ENCODE data around the gene IYD. TPM values are rescaled to one million over a fixed set of nuclear protein-coding genes. Genes with fewer than 3 reads are reported as not detected.

IYD gene
- total RNA-seq = not detected in 2 replicates

GRCh38 chr6:150368762-150369161 lies at the start of gene IYD:
Gene IYD, plus strand, starts transcription at chr6:150369012. Its CDS starts 20 bp downstream, at chr6:150369032.
- no peak for DNase-seq (ENCODE audit: low spot score)
- intact Hi-C loops (cut with micrococcal nuclease) = no loop called here
- Mint-ChIP-seq H3K27me3 (ENCODE audit: low read depth) (peaks cover 4% of the 10 kb centered on the region), H3K9me3 (no peaks in the 10 kb centered on the region), H3K36me3 (ENCODE audit: low read depth) (no peaks in the 10 kb centered on the region), H3K27ac (no peak within 1 kb of the TSS), H3K4me1 (ENCODE audit: low read depth) (no peaks in the 10 kb centered on the region), H3K4me3 (ENCODE audit: low read depth) (no peak within 1 kb of the TSS)

GRCh38 chr6:150319924-150320323 lies 48.9 kb upstream of the IYD start:
- peaks cover 16% of the 10 kb centered on the region for H3K27me3 Mint-ChIP-seq (ENCODE audit: low read depth)
- DNase-seq (ENCODE audit: low spot score) = no peak
- no peaks in the 10 kb centered on the region for H3K4me1 Mint-ChIP-seq (ENCODE audit: low read depth)
- intact Hi-C loops (cut with micrococcal nuclease) = no loop called here
- H3K27ac Mint-ChIP-seq = no peak overlapping the region
- no peaks in the 10 kb centered on the region for H3K36me3 Mint-ChIP-seq (ENCODE audit: low read depth)
- no peak overlapping the region for H3K4me3 Mint-ChIP-seq (ENCODE audit: low read depth)
- H3K9me3 Mint-ChIP-seq = no peaks in the 10 kb centered on the region

- intact Hi-C loops (cut with micrococcal nuclease) = no loop called here
- H3K27me3 Mint-ChIP-seq (ENCODE audit: low read depth) = peaks cover 14% of the 10 kb centered on the region
Observed at GRCh38 chr6:150320442-150320841, 48.4 kb upstream of the IYD start.

GRCh38 chr6:150322466-150322871 lies 46.3 kb upstream of the IYD start:
- Mint-ChIP-seq H3K9me3 (no peaks in the 10 kb centered on the region), H3K4me3 (ENCODE audit: low read depth) (no peak overlapping the region), H3K4me1 (ENCODE audit: low read depth) (no peaks in the 10 kb centered on the region), H3K36me3 (ENCODE audit: low read depth) (no peaks in the 10 kb centered on the region), H3K27me3 (ENCODE audit: low read depth) (peaks cover 16% of the 10 kb centered on the region), H3K27ac (no peak overlapping the region)
- intact Hi-C loops (cut with micrococcal nuclease) = no loop called here
- DNase-seq (ENCODE audit: low spot score) = no peak

More at GRCh38 chr6:150320442-150320841, 48.4 kb upstream of the IYD start:
- Mint-ChIP-seq H3K9me3 (no peaks in the 10 kb centered on the region), H3K36me3 (ENCODE audit: low read depth) (no peaks in the 10 kb centered on the region), H3K4me3 (ENCODE audit: low read depth) (no peak overlapping the region), H3K27ac (no peak overlapping the region), H3K4me1 (ENCODE audit: low read depth) (no peaks in the 10 kb centered on the region)
- no peak for DNase-seq (ENCODE audit: low spot score)

GRCh38 chr6:150323205-150323604 lies 45.6 kb upstream of the IYD start:
- Mint-ChIP-seq H3K27me3 (ENCODE audit: low read depth) (peaks cover 18% of the 10 kb centered on the region), H3K36me3 (ENCODE audit: low read depth) (no peaks in the 10 kb centered on the region), H3K4me1 (ENCODE audit: low read depth) (no peaks in the 10 kb centered on the region), H3K27ac (no peak overlapping the region), H3K9me3 (no peaks in the 10 kb centered on the region), H3K4me3 (ENCODE audit: low read depth) (no peak overlapping the region)
- intact Hi-C loops (cut with micrococcal nuclease) = no loop called here
- no peak for DNase-seq (ENCODE audit: low spot score)

- Mint-ChIP-seq H3K27ac (no peak overlapping the region), H3K36me3 (ENCODE audit: low read depth) (no peaks in the 10 kb centered on the region), H3K27me3 (ENCODE audit: low read depth) (peaks cover 21% of the 10 kb centered on the region), H3K4me1 (ENCODE audit: low read depth) (no peaks in the 10 kb centered on the region), H3K9me3 (no peaks in the 10 kb centered on the region), H3K4me3 (ENCODE audit: low read depth) (no peak overlapping the region)
- no peak for DNase-seq (ENCODE audit: low spot score)
- intact Hi-C loops (cut with micrococcal nuclease) = no loop called here
Observed at GRCh38 chr6:150324044-150324443, 44.8 kb upstream of the IYD start.

- Mint-ChIP-seq H3K4me1 (ENCODE audit: low read depth) (no peaks in the 10 kb centered on the region), H3K27ac (no peak overlapping the region), H3K9me3 (no peaks in the 10 kb centered on the region), H3K36me3 (ENCODE audit: low read depth) (no peaks in the 10 kb centered on the region), H3K4me3 (ENCODE audit: low read depth) (no peak overlapping the region), H3K27me3 (ENCODE audit: low read depth) (peaks cover 20% of the 10 kb centered on the region)
- no peak for DNase-seq (ENCODE audit: low spot score)
- intact Hi-C loops (cut with micrococcal nuclease) = no loop called here
Observed at GRCh38 chr6:150325066-150325772, 43.6 kb upstream of the IYD start.

- no peaks in the 10 kb centered on the region for H3K9me3 Mint-ChIP-seq
- H3K27ac Mint-ChIP-seq = no peak overlapping the region
- intact Hi-C loops (cut with micrococcal nuclease) = no loop called here
- no peaks in the 10 kb centered on the region for H3K36me3 Mint-ChIP-seq (ENCODE audit: low read depth)
- H3K4me1 Mint-ChIP-seq (ENCODE audit: low read depth) = no peaks in the 10 kb centered on the region
- peaks cover 20% of the 10 kb centered on the region for H3K27me3 Mint-ChIP-seq (ENCODE audit: low read depth)
- DNase-seq (ENCODE audit: low spot score) = no peak
- no peak overlapping the region for H3K4me3 Mint-ChIP-seq (ENCODE audit: low read depth)
Observed at GRCh38 chr6:150327117-150327774, 41.6 kb upstream of the IYD start.

GRCh38 chr6:150328744-150329405 lies 39.9 kb upstream of the IYD start:
- intact Hi-C loops (cut with micrococcal nuclease) = no loop called here
- no peak for DNase-seq (ENCODE audit: low spot score)
- no peak overlapping the region for H3K27ac Mint-ChIP-seq
- no peak overlapping the region for H3K4me3 Mint-ChIP-seq (ENCODE audit: low read depth)
- H3K4me1 Mint-ChIP-seq (ENCODE audit: low read depth) = no peaks in the 10 kb centered on the region
- peaks cover 20% of the 10 kb centered on the region for H3K27me3 Mint-ChIP-seq (ENCODE audit: low read depth)
- H3K36me3 Mint-ChIP-seq (ENCODE audit: low read depth) = no peaks in the 10 kb centered on the region
- H3K9me3 Mint-ChIP-seq = no peaks in the 10 kb centered on the region

GRCh38 chr6:150331344-150331743 lies 37.5 kb upstream of the IYD start:
- H3K4me1 Mint-ChIP-seq (ENCODE audit: low read depth) = no peaks in the 10 kb centered on the region
- intact Hi-C loops (cut with micrococcal nuclease) = loop anchor here (10.0 kb wide), 1 partner anchor 483 kb away; no protein-coding TSS in a partner anchor
- no peak for DNase-seq (ENCODE audit: low spot score)
- H3K36me3 Mint-ChIP-seq (ENCODE audit: low read depth) = no peaks in the 10 kb centered on the region
- no peak overlapping the region for H3K4me3 Mint-ChIP-seq (ENCODE audit: low read depth)
- H3K27ac Mint-ChIP-seq = no peak overlapping the region
- H3K9me3 Mint-ChIP-seq = no peaks in the 10 kb centered on the region
- H3K27me3 Mint-ChIP-seq (ENCODE audit: low read depth) = peaks cover 28% of the 10 kb centered on the region

- DNase-seq (ENCODE audit: low spot score) = no peak
- H3K36me3 Mint-ChIP-seq (ENCODE audit: low read depth) = no peaks in the 10 kb centered on the region
- peaks cover 28% of the 10 kb centered on the region for H3K27me3 Mint-ChIP-seq (ENCODE audit: low read depth)
- H3K4me3 Mint-ChIP-seq (ENCODE audit: low read depth) = no peak overlapping the region
- no peaks in the 10 kb centered on the region for H3K4me1 Mint-ChIP-seq (ENCODE audit: low read depth)
- H3K9me3 Mint-ChIP-seq = no peaks in the 10 kb centered on the region
- H3K27ac Mint-ChIP-seq = no peak overlapping the region
- intact Hi-C loops (cut with micrococcal nuclease) = loop anchor here (10.0 kb wide), 1 partner anchor 482 kb away; no protein-coding TSS in a partner anchor
Observed at GRCh38 chr6:150332939-150333584, 35.8 kb upstream of the IYD start.

GRCh38 chr6:150333585-150333941 lies 35.2 kb upstream of the IYD start:
- Mint-ChIP-seq H3K27me3 (ENCODE audit: low read depth) (peaks cover 28% of the 10 kb centered on the region), H3K4me3 (ENCODE audit: low read depth) (no peak overlapping the region), H3K27ac (no peak overlapping the region), H3K9me3 (no peaks in the 10 kb centered on the region), H3K4me1 (ENCODE audit: low read depth) (no peaks in the 10 kb centered on the region), H3K36me3 (ENCODE audit: low read depth) (no peaks in the 10 kb centered on the region)
- DNase-seq (ENCODE audit: low spot score) = no peak
- intact Hi-C loops (cut with micrococcal nuclease) = loop anchor here (10.0 kb wide), 1 partner anchor 481 kb away; no protein-coding TSS in a partner anchor
